ENCODE measurements around the gene CIZ1. TPM values are rescaled to one million over a fixed set of nuclear protein-coding genes. Genes with fewer than 3 reads are reported as not detected.

Gene CIZ1
- total RNA-seq, 1 experiment from 2014 or later = 104 TPM

DNA sequence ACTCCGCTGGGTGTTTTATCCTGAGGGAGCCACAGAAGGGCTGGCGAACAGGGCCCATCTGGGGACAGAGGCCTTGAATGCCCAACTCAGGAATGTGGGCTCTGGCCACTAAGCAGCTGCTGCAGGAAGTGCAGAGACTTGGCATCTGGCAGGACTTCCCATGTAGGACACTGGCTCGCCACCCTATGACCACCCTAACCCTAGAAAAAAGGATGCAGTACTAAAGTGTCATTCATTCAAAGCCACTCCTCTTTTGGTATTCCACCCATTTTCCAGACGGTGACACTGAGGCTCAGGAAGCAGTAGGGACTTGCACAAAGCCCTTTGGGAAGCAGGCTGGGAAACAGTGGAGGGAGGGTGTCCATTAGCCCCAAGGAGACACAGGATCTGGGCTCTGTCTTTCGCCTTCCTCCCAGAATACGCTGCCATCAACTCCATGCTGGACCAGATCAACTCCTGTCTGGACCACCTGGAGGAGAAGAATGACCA lies 28.3 kb downstream of the CIZ1 start:
- H4K20me1 ChIP-seq (ENCODE audit: control insufficient read depth, insufficient read depth, insufficient read length) = no peaks in the 10 kb centered on the region
- no peak overlapping the region for H2AK5ac ChIP-seq (ENCODE audit: insufficient read length, low read length)
- H3K4me1 ChIP-seq (ENCODE audit: insufficient read depth, low read length) = no peaks in the 10 kb centered on the region; the same call in 1 of the 2 replicates
- no peaks in the 10 kb centered on the region for H3K9me3 ChIP-seq (ENCODE audit: control insufficient read depth, low read depth, low read length)
- no peak overlapping the region for H3K4ac ChIP-seq (ENCODE audit: low read depth, low read length)
- no peak overlapping the region for H4K8ac ChIP-seq (replicated peaks; ENCODE audit: insufficient read length, low read depth, low read length)
- H4K5ac ChIP-seq (ENCODE audit: insufficient read length, low read depth, low read length) = no peak overlapping the region
- no peak overlapping the region for H2BK5ac ChIP-seq (ENCODE audit: insufficient read length, low read length)
- DNase-seq = no peak
- no peaks in the 10 kb centered on the region for H3K27me3 ChIP-seq (ENCODE audit: insufficient read depth, low read length)
- no peak overlapping the region for H3T11ph ChIP-seq (ENCODE audit: low read length)
- H4K91ac ChIP-seq (ENCODE audit: insufficient read length, low read depth, low read length) = no peak overlapping the region
- no peak overlapping the region for H3K56ac ChIP-seq (ENCODE audit: insufficient read length, low read depth, low read length)
- WGBS (ENCODE audit: extremely low coverage, insufficient read length, low lambda C conversion rate) = no CpG with 5 or more reads among the region's 6 CpGs
- H3K4me2 ChIP-seq (ENCODE audit: insufficient read depth, insufficient read length, low read length) = no peak overlapping the region
- no peak overlapping the region for H3K27ac ChIP-seq (ENCODE audit: insufficient read length, low read depth, low read length)
- H3K9ac ChIP-seq (ENCODE audit: extremely low read depth, insufficient read length, low read length) = no peak overlapping the region
- no peak overlapping the region for H2AFZ ChIP-seq (ENCODE audit: low read length)
- H3K23me2 ChIP-seq (ENCODE audit: insufficient read length, low read depth, low read length, poor library complexity, severe bottlenecking) = peaks cover 7% of the 10 kb centered on the region
- H3K79me1 ChIP-seq (ENCODE audit: insufficient read depth, low read depth, low read length, poor library complexity, severe bottlenecking) = no peaks in the 10 kb centered on the region
- H3K23ac ChIP-seq (ENCODE audit: insufficient read length, low read depth, low read length) = no peak overlapping the region
- H2BK120ac ChIP-seq (ENCODE audit: low read depth, low read length, poor library complexity, severe bottlenecking) = no peak overlapping the region
- H3K79me2 ChIP-seq (ENCODE audit: insufficient read depth, low read length) = no peaks in the 10 kb centered on the region
- no peak overlapping the region for H2BK20ac ChIP-seq (ENCODE audit: low read depth, low read length, poor library complexity, severe bottlenecking)
- H3K14ac ChIP-seq (ENCODE audit: insufficient read depth, low read length) = no peak overlapping the region
- H2BK12ac ChIP-seq (ENCODE audit: insufficient read length, low read depth, low read length) = no peak overlapping the region
- H2BK15ac ChIP-seq (ENCODE audit: low read depth, low read length) = no peak overlapping the region
- H3K9me3 Mint-ChIP-seq = no peaks in the 10 kb centered on the region
- no peaks in the 10 kb centered on the region for H3K27me3 Mint-ChIP-seq (ENCODE audit: low read depth)
- TF ChIP-seq, protein P1, sequence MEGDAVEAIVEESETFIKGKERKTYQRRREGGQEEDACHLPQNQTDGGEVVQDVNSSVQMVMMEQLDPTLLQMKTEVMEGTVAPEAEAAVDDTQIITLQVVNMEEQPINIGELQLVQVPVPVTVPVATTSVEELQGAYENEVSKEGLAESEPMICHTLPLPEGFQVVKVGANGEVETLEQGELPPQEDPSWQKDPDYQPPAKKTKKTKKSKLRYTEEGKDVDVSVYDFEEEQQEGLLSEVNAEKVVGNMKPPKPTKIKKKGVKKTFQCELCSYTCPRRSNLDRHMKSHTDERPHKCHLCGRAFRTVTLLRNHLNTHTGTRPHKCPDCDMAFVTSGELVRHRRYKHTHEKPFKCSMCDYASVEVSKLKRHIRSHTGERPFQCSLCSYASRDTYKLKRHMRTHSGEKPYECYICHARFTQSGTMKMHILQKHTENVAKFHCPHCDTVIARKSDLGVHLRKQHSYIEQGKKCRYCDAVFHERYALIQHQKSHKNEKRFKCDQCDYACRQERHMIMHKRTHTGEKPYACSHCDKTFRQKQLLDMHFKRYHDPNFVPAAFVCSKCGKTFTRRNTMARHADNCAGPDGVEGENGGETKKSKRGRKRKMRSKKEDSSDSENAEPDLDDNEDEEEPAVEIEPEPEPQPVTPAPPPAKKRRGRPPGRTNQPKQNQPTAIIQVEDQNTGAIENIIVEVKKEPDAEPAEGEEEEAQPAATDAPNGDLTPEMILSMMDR (conservative IDR thresholded peaks at IDR 0.05) = no peak
- H3K4me1 Mint-ChIP-seq = peaks cover 6 to 8% of the 10 kb centered on the region in 2 experiments
- no peak overlapping the region for H3K27ac Mint-ChIP-seq
- no peak overlapping the region for H3K4me3 Mint-ChIP-seq
- H3K18ac ChIP-seq (ENCODE audit: insufficient read length, low read depth, low read length) = no peak overlapping the region
- peaks cover 12 to 54% (median 34%) of the 10 kb centered on the region in 3 experiments for H3K36me3 Mint-ChIP-seq (ENCODE audit: insufficient read depth in 1 of 3, low read depth in 3 of 3)

Data from H9 (cell line).